Activated CD8-positive, alpha-beta memory T cell treated with anti-CD3 and anti-CD28 coated beads, Interleukin-2, amount 10 ng/mL, durations not matched to agents 7 days and 5 days (primary cell): ENCODE data around the gene ZDHHC11B. TPM values are rescaled to one million over a fixed set of nuclear protein-coding genes. Genes with fewer than 3 reads are reported as not detected.
"Not testable (repeated sequence)": the region's sequence is repeated elsewhere in the genome, so short reads cannot be mapped to it uniquely, and the experiment has no call there.

ENCODE experiments used
- ATAC-seq: fragments of 150-1000 bp; cut with Tn5 transposase; one replicate; pipeline ENCODE4 v1.10.0; 2021; ENCODE audit warnings: moderate library complexity
- CTCF ChIA-PET: fragments of 350-600 bp; sonication (Branson Sonifier 250); formaldehyde crosslinking; loops from one replicate; lab custom pipeline; 2021; ENCODE audit warnings: antibody characterized with exemption; lab: Charles Lee
- DNase-seq: peaks from one replicate; pipeline ENCODE4 v3.0.0-alpha.2; 2020
- H3K27ac Mint-ChIP-seq: one replicate; pipeline ENCODE4 v1.8.0; 2021; ENCODE audit warnings: mild to moderate bottlenecking, mixed read lengths
- H3K27me3 Mint-ChIP-seq: one replicate; pipeline ENCODE4 v1.8.0; 2021; ENCODE audit warnings: mixed read lengths
- H3K36me3 Mint-ChIP-seq: one replicate; pipeline ENCODE4 v1.8.0; 2021; ENCODE audit warnings: mild to moderate bottlenecking, mixed read lengths
- H3K4me1 Mint-ChIP-seq: one replicate; pipeline ENCODE4 v1.8.0; 2021; ENCODE audit warnings: mixed read lengths
- H3K4me3 Mint-ChIP-seq: one replicate; pipeline ENCODE4 v1.8.0; 2021; ENCODE audit warnings: mild to moderate bottlenecking, moderate library complexity, mixed read lengths
- H3K9me3 Mint-ChIP-seq: one replicate; pipeline ENCODE4 v1.8.0; 2022; ENCODE audit warnings: low read depth, mixed read lengths
- total RNA-seq, 2 experiments: library from RNA; stranded (reverse); gene quantifications; one replicate each; pipeline ENCODE4 v1.2.3, GENCODE V29; 2021

ZDHHC11B gene
- total RNA-seq, 2 experiments from 2014 or later, result 0.21 TPM; not detected in 1

- H3K4me3 Mint-ChIP-seq, H3K9me3 Mint-ChIP-seq, H3K36me3 Mint-ChIP-seq, DNase-seq, ATAC-seq, H3K27ac Mint-ChIP-seq, H3K4me1 Mint-ChIP-seq: not testable (repeated sequence)
- CTCF ChIA-PET, result interaction anchor here (0.7 kb wide), 1 partner anchor 290 kb away, joined by 3 read pairs; no protein-coding TSS in a partner anchor
- peaks cover 19% of the 10 kb centered on the region for H3K27me3 Mint-ChIP-seq
Measured at GRCh38 chr5:719379-719778, 65.2 kb downstream of the ZDHHC11B start.

GRCh38 chr5:717143-717542, 67.4 kb downstream of the ZDHHC11B start:
- H3K36me3 Mint-ChIP-seq, result peaks cover 1% of the 10 kb centered on the region
- H3K4me1 Mint-ChIP-seq, result no peaks in the 10 kb centered on the region
- peaks cover 21% of the 10 kb centered on the region for H3K27me3 Mint-ChIP-seq
- DNase-seq (no peak), ATAC-seq (no peak)
- no peak overlapping the region for H3K27ac Mint-ChIP-seq
- CTCF ChIA-PET, result no interaction called here
- no peak overlapping the region for H3K4me3 Mint-ChIP-seq
- H3K9me3 Mint-ChIP-seq, result peaks cover 3% of the 10 kb centered on the region

- H3K27ac Mint-ChIP-seq, CTCF ChIA-PET, ATAC-seq, H3K36me3 Mint-ChIP-seq, H3K9me3 Mint-ChIP-seq, DNase-seq, H3K4me1 Mint-ChIP-seq, H3K4me3 Mint-ChIP-seq: not testable (repeated sequence)
- peaks cover 21% of the 10 kb centered on the region for H3K27me3 Mint-ChIP-seq
Measured at GRCh38 chr5:716740-717139, 67.8 kb downstream of the ZDHHC11B start.

DNA sequence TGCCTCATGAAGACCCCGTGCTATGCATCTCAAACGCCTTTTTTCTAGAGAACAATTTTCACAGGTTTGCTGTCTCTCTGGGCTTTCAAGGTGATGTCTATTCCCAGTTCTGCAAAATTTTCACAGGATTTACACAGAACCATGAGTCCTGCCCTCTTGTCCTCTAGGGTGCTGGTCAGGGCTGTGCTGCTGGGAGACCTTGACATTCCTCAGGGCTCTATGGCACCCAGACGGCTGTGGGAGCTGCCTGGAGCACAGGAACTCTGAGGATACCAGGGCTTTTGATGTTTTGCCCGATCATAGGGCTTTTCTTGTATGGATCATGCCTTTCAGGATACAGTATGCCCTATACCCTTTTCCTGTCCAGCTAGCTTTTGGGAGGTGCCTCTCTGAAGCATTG, 68.9 kb downstream of the ZDHHC11B start:
- peaks cover 17% of the 10 kb centered on the region for H3K27me3 Mint-ChIP-seq
- not testable (repeated sequence) for H3K36me3 Mint-ChIP-seq, H3K9me3 Mint-ChIP-seq

GRCh38 chr5:714215-715118, 70.1 kb downstream of the ZDHHC11B start:
- DNase-seq, ATAC-seq, H3K27ac Mint-ChIP-seq, H3K36me3 Mint-ChIP-seq, H3K4me3 Mint-ChIP-seq, H3K4me1 Mint-ChIP-seq, H3K9me3 Mint-ChIP-seq, CTCF ChIA-PET: not testable (repeated sequence)
- peaks cover 14% of the 10 kb centered on the region for H3K27me3 Mint-ChIP-seq

More for the DNA sequence above, 68.9 kb downstream of the ZDHHC11B start:
- ATAC-seq, CTCF ChIA-PET, DNase-seq, H3K4me1 Mint-ChIP-seq, H3K4me3 Mint-ChIP-seq, H3K27ac Mint-ChIP-seq: not testable (repeated sequence)

DNA sequence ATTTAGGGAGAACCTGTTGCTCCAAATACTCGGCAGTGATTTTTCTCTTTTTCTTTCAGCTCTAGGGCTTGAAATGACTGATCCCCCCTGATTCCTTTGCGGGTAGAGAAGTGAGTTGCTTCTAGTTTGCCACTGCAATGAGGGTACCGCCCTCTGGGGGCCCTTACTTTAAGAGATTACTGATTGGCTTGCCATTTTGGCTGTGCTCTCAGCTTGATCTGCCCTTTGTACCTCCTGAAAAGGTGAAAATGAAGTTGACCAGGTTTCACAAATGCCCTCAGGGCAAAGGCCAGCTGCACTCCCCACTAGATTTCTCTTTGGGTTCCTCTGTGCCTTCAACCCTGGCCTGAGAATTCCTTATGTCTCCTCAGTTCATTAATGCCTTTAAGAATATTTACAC, 70.8 kb downstream of the ZDHHC11B start:
- DNase-seq, H3K27ac Mint-ChIP-seq, CTCF ChIA-PET, ATAC-seq, H3K27me3 Mint-ChIP-seq, H3K4me1 Mint-ChIP-seq, H3K36me3 Mint-ChIP-seq, H3K4me3 Mint-ChIP-seq, H3K9me3 Mint-ChIP-seq: not testable (repeated sequence)

GRCh38 chr5:708848-709517, 75.5 kb downstream of the ZDHHC11B start:
- H3K9me3 Mint-ChIP-seq, H3K4me1 Mint-ChIP-seq, H3K4me3 Mint-ChIP-seq, H3K27me3 Mint-ChIP-seq, CTCF ChIA-PET, H3K27ac Mint-ChIP-seq, DNase-seq, H3K36me3 Mint-ChIP-seq, ATAC-seq: not testable (repeated sequence)

GRCh38 chr5:708374-708773, 76.2 kb downstream of the ZDHHC11B start:
- H3K36me3 Mint-ChIP-seq, H3K27ac Mint-ChIP-seq, H3K9me3 Mint-ChIP-seq, DNase-seq, H3K27me3 Mint-ChIP-seq, H3K4me1 Mint-ChIP-seq, CTCF ChIA-PET, H3K4me3 Mint-ChIP-seq, ATAC-seq: not testable (repeated sequence)

- not testable (repeated sequence) for H3K4me3 Mint-ChIP-seq, H3K4me1 Mint-ChIP-seq
Measured at GRCh38 chr5:706127-706526, 78.4 kb downstream of the ZDHHC11B start.

GRCh38 chr5:696753-697702, 87.5 kb downstream of the ZDHHC11B start:
- ATAC-seq, DNase-seq, H3K27ac Mint-ChIP-seq, H3K36me3 Mint-ChIP-seq, H3K9me3 Mint-ChIP-seq, H3K4me3 Mint-ChIP-seq, CTCF ChIA-PET, H3K4me1 Mint-ChIP-seq: not testable (repeated sequence)
- H3K27me3 Mint-ChIP-seq, result peaks cover 22% of the 10 kb centered on the region

More at GRCh38 chr5:706127-706526, 78.4 kb downstream of the ZDHHC11B start:
- H3K27ac Mint-ChIP-seq, CTCF ChIA-PET, ATAC-seq, H3K36me3 Mint-ChIP-seq, H3K9me3 Mint-ChIP-seq, DNase-seq: not testable (repeated sequence)
- peaks cover 12% of the 10 kb centered on the region for H3K27me3 Mint-ChIP-seq

- peaks cover 19% of the 10 kb centered on the region for H3K27me3 Mint-ChIP-seq
- H3K36me3 Mint-ChIP-seq, ATAC-seq, H3K27ac Mint-ChIP-seq, CTCF ChIA-PET, H3K4me1 Mint-ChIP-seq, H3K9me3 Mint-ChIP-seq, DNase-seq, H3K4me3 Mint-ChIP-seq: not testable (repeated sequence)
Measured at GRCh38 chr5:696191-696590, 88.3 kb downstream of the ZDHHC11B start.

DNA sequence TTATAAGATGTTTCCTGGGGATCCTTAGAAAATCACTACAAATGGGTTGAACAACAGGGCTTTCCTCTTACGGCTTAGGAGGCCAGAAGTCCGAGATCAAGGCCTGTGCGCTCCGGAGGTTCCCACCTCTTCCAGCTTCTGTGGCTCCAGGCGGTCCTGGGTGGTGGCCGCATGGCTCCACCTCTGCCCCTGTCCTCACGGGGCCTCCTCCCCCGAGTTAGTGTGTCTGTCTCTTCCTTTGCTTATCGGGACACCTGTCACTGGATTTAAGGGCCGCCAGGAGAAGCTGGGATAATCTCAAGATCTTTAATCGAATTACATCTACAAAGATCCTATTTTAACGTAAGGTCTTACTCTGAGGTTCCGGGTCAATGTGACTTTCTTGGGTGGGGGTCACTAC, 89.1 kb downstream of the ZDHHC11B start:
- peaks cover 17% of the 10 kb centered on the region for H3K27me3 Mint-ChIP-seq

GRCh38 chr5:694042-694431, 90.5 kb downstream of the ZDHHC11B start:
- H3K9me3 Mint-ChIP-seq, H3K4me1 Mint-ChIP-seq, ATAC-seq, CTCF ChIA-PET, H3K27me3 Mint-ChIP-seq, H3K36me3 Mint-ChIP-seq, H3K27ac Mint-ChIP-seq, H3K4me3 Mint-ChIP-seq, DNase-seq: not testable (repeated sequence)

More for the DNA sequence above, 89.1 kb downstream of the ZDHHC11B start:
- ATAC-seq, H3K36me3 Mint-ChIP-seq, H3K27ac Mint-ChIP-seq, H3K4me1 Mint-ChIP-seq, H3K9me3 Mint-ChIP-seq, DNase-seq, CTCF ChIA-PET, H3K4me3 Mint-ChIP-seq: not testable (repeated sequence)
